Measurements from ENCODE around the gene SNCAIP. TPM values are rescaled to one million over a fixed set of nuclear protein-coding genes. Genes with fewer than 3 reads are reported as not detected.

Gene SNCAIP
- total RNA-seq, 3 donors from 2014 or later (not counting 1 experiment from before 2014, with no cell fraction given) = 0.73 TPM; not detected in 2

DNA sequence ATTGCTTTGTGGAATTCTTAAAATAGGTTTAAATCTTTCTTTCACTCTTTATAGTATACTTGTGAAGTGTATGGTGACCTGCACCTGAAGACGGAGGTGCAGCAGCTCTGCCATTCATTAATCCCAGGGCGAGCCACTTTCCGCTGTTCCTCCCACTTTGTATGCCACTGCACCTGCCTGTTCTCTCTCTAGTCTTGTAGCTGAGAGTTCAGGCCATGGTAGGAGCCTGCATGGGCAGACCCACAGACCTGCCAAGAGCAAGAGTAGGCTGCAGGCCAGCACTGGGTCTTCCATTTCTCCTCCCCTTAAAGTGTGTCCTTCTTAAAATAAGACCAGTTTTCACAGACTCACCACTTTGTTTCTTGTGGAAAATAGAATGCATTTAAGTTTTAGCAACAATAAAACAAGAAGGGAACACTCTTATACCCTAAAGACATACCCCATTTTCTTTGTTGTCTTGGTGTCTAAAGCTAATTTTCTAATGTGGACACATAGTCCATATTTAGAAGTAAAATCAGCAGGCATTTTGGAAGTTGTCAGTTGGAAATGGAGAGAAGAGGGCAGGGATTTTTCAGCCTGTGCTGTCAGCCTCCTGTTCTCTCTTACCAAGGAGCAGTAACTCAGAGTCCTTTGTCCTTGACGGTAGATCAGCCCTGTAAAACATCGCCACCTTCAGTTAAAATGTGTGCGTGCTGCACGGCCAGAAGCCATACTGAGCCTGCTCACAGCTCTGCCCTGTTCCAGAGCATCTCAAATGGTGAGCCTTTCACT is 103.2 kb downstream of the SNCAIP start:
- no peak for DNase-seq
- no peak for ATAC-seq
- Mint-ChIP-seq H3K4me1 (no peaks in the 10 kb centered on the region), H3K27ac (no peak overlapping the region), H3K4me3 (no peak overlapping the region), H3K27me3 (ENCODE audit: low read depth in 2 of 2) (no peaks in the 10 kb centered on the region), H3K9me3 (peaks cover 6 to 12% of the 10 kb centered on the region in 2 donors), H3K36me3 (no peaks in the 10 kb centered on the region)
- intact Hi-C loops (cut with micrococcal nuclease) = no loop called here
- 50% methylated on average over 7 of the region's 7 CpGs for WGBS (ENCODE audit: insufficient coverage)
- no peak for TF ChIP-seq CTCF (IDR thresholded peaks at IDR 0.05)
- Histone ChIP-seq H3K9me3 (ENCODE audit: control insufficient read depth, insufficient read depth, low read length) (no peaks in the 10 kb centered on the region), H3K36me3 (ENCODE audit: control insufficient read depth, insufficient read depth, low read length) (no peaks in the 10 kb centered on the region), H3K27ac (ENCODE audit: low read length) (no peak overlapping the region), H3K27me3 (ENCODE audit: control insufficient read depth, insufficient read depth, low read length) (no peaks in the 10 kb centered on the region), H3K4me3 (ENCODE audit: low read length) (no peak overlapping the region), H3K4me1 (ENCODE audit: control insufficient read depth, insufficient read depth, low read length) (no peaks in the 10 kb centered on the region)

DNA sequence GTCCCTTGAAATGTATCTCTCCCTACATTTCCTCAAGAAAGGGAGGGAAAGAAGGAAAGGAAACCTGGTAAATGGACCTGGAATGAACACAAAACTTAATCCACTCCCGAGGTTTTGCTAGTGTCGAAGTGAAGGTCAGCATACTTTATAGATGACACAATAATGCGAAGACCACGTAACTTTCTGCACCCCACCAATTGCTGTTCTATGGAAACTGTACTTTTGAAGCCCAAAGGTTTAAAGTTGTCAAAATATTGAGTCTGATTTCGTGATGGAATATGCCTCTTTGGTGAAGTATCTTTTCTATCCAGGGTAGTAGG is 103.7 kb downstream of the SNCAIP start:
- no peak for TF ChIP-seq CTCF (IDR thresholded peaks at IDR 0.05)
- H3K9me3 ChIP-seq (ENCODE audit: control insufficient read depth, insufficient read depth, low read length) = no peaks in the 10 kb centered on the region
- peaks cover 6 to 12% of the 10 kb centered on the region in 2 donors for H3K9me3 Mint-ChIP-seq
- ATAC-seq = no peak
- H3K4me1 Mint-ChIP-seq = no peaks in the 10 kb centered on the region
- 89% methylated on average over 5 of the region's 5 CpGs for WGBS (ENCODE audit: insufficient coverage)
- DNase-seq = no peak
- no peak overlapping the region for H3K27ac Mint-ChIP-seq
- no peaks in the 10 kb centered on the region for H3K27me3 Mint-ChIP-seq (ENCODE audit: low read depth in 2 of 2)
- no peaks in the 10 kb centered on the region for H3K36me3 ChIP-seq (ENCODE audit: control insufficient read depth, insufficient read depth, low read length)
- no peak overlapping the region for H3K4me3 ChIP-seq (ENCODE audit: low read length)
- H3K27me3 ChIP-seq (ENCODE audit: control insufficient read depth, insufficient read depth, low read length) = no peaks in the 10 kb centered on the region
- intact Hi-C loops (cut with micrococcal nuclease) = no loop called here
- H3K36me3 Mint-ChIP-seq = no peaks in the 10 kb centered on the region
- no peaks in the 10 kb centered on the region for H3K4me1 ChIP-seq (ENCODE audit: control insufficient read depth, insufficient read depth, low read length)
- H3K27ac ChIP-seq (ENCODE audit: low read length) = no peak overlapping the region
- no peak overlapping the region for H3K4me3 Mint-ChIP-seq

GRCh38 chr5:122419142-122419894 is 107.3 kb downstream of the SNCAIP start:
- no peak overlapping the region for H3K4me3 ChIP-seq (ENCODE audit: low read length)
- ATAC-seq (no peak), DNase-seq (no peak)
- no peak for TF ChIP-seq CTCF (IDR thresholded peaks at IDR 0.05)
- H3K4me3 Mint-ChIP-seq = no peak overlapping the region
- H3K27ac ChIP-seq (ENCODE audit: low read length) = no peak overlapping the region
- H3K4me1 ChIP-seq (ENCODE audit: control insufficient read depth, insufficient read depth, low read length) = no peaks in the 10 kb centered on the region
- no peaks in the 10 kb centered on the region for H3K36me3 Mint-ChIP-seq
- H3K27me3 ChIP-seq (ENCODE audit: control insufficient read depth, insufficient read depth, low read length) = no peaks in the 10 kb centered on the region
- H3K27me3 Mint-ChIP-seq (ENCODE audit: low read depth in 2 of 2) = no peaks in the 10 kb centered on the region
- no peaks in the 10 kb centered on the region for H3K36me3 ChIP-seq (ENCODE audit: control insufficient read depth, insufficient read depth, low read length)
- H3K9me3 ChIP-seq (ENCODE audit: control insufficient read depth, insufficient read depth, low read length) = no peaks in the 10 kb centered on the region
- WGBS (ENCODE audit: insufficient coverage) = 82% methylated on average over 2 of the region's 3 CpGs
- intact Hi-C loops (cut with micrococcal nuclease) = no loop called here
- H3K27ac Mint-ChIP-seq = no peak overlapping the region
- H3K9me3 Mint-ChIP-seq = peaks cover 3 to 5% of the 10 kb centered on the region in 2 donors
- no peaks in the 10 kb centered on the region for H3K4me1 Mint-ChIP-seq

All from natural killer cell (primary cell).